Occipital lobe (tissue), 2 donors: ENCODE data around the gene RNU6-8. TPM values are rescaled to one million over a fixed set of nuclear protein-coding genes. Genes with fewer than 3 reads are reported as not detected.

Source experiments
- small RNA-seq: library from RNA; depleted of rRNA; stranded (forward); fragments of <200 nt; gene quantifications from one replicate; pipeline ENCODE3, GENCODE V24; 2014
- total RNA-seq: library from RNA; depleted of rRNA; stranded (reverse); fragments of >200 nt; gene quantifications from one replicate; pipeline ENCODE4 v1.2.3, GENCODE V29; 2014

RNU6-8 gene
- total RNA-seq, 1 donor from 2014 or later = not detected

Small RNA genes lying within 50 kb of the gene (small RNA-seq; reads per million reads assigned to genes)
- gene RNU6-7 (not detected), gene RNU6-8 (0.12 reads per million)

Other genes starting within 250 kb of the RNU6-8 start
- gene ARHGAP5, start 126.0 kb downstream of the RNU6-8 start, total RNA-seq = 453 TPM
- gene RNU6-7, start 1.2 kb downstream of the RNU6-8 start, total RNA-seq = not detected
- 158 TPM for gene AKAP6, start 126.0 kb upstream of the RNU6-8 start, total RNA-seq